Measurements from ENCODE around the gene TMEM185B. TPM values are rescaled to one million over a fixed set of nuclear protein-coding genes. Genes with fewer than 3 reads are reported as not detected.

Gene TMEM185B
- polyA plus RNA-seq, 4 donors: 2.0 to 28.3 (median 6.9) TPM

GRCh38 chr2:120255986-120256650, 32.9 kb upstream of the TMEM185B start:
- H3K4me1 ChIP-seq (ENCODE audit: control insufficient read depth in 3 of 3, insufficient read depth in 2 of 3, low read depth in 1 of 3, low read length in 2 of 3): peaks cover 0 to 18% (median 7%) of the 10 kb centered on the region in 3 donors
- H3K4me3 ChIP-seq (ENCODE audit: low read depth in 1 of 3, low read length in 3 of 3): no peak overlapping the region
- FAIRE-seq: no peak
- H3K36me3 ChIP-seq (ENCODE audit: control insufficient read depth in 3 of 3, insufficient read depth in 2 of 3, low read depth in 1 of 3, low read length in 3 of 3): peaks cover 0 to 13% (median 0%) of the 10 kb centered on the region in 3 donors
- H3K9me3 ChIP-seq (ENCODE audit: control insufficient read depth in 2 of 2, insufficient read depth in 1 of 2, low read depth in 1 of 2, low read length in 1 of 2): peaks cover 3 to 13% of the 10 kb centered on the region in 2 donors
- DNase-seq: no peak
- 58 to 72% (median 68%) methylated on average over 9 of the region's 9 CpGs for WGBS, 3 donors
- peak overlapping the region in 1 of 3 donors; percentile 4 for H3K27ac ChIP-seq (ENCODE audit: low read depth in 1 of 3, low read length in 2 of 3)
- no peaks in the 10 kb centered on the region for H3K27me3 ChIP-seq (ENCODE audit: control insufficient read depth in 3 of 3, insufficient read depth in 3 of 3, low read length in 3 of 3)

DNA sequence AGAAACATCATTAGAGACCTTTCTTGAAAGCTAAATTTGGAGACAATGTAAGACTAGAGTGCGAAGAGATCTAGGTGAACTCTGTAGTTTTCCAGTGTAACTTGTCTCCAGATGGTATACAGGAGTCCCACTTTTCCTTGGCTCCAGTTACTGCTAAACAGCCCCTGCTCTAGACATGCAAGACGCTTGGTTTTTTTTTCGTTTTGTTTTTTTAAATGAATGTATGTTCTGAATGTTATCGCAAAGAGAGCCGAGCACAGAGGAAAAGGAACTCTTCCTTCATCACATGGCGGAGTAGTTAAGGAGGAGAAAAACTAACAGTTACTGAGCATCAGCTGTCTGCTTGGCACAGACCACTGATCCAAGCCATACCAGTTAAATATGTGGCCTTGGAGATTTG, 31.9 kb upstream of the TMEM185B start:
- Histone ChIP-seq H3K36me3 (ENCODE audit: control insufficient read depth in 3 of 3, insufficient read depth in 2 of 3, low read depth in 1 of 3, low read length in 3 of 3) (peaks cover 0 to 9% (median 0%) of the 10 kb centered on the region in 3 donors), H3K4me3 (ENCODE audit: low read depth in 1 of 3, low read length in 3 of 3) (no peak overlapping the region), H3K27ac (ENCODE audit: low read depth in 1 of 3, low read length in 2 of 3) (no peak overlapping the region), H3K27me3 (ENCODE audit: control insufficient read depth in 3 of 3, insufficient read depth in 3 of 3, low read length in 3 of 3) (no peaks in the 10 kb centered on the region), H3K9me3 (ENCODE audit: control insufficient read depth in 2 of 2, insufficient read depth in 1 of 2, low read depth in 1 of 2, low read length in 1 of 2) (peaks cover 0 to 5% of the 10 kb centered on the region in 2 donors), H3K4me1 (ENCODE audit: control insufficient read depth in 3 of 3, insufficient read depth in 2 of 3, low read depth in 1 of 3, low read length in 2 of 3) (peaks cover 0 to 18% (median 7%) of the 10 kb centered on the region in 3 donors)
- no peak for DNase-seq
- no peak for FAIRE-seq
- 73 to 93% (median 89%) methylated on average over 6 of the region's 6 CpGs for WGBS, 3 donors

DNA sequence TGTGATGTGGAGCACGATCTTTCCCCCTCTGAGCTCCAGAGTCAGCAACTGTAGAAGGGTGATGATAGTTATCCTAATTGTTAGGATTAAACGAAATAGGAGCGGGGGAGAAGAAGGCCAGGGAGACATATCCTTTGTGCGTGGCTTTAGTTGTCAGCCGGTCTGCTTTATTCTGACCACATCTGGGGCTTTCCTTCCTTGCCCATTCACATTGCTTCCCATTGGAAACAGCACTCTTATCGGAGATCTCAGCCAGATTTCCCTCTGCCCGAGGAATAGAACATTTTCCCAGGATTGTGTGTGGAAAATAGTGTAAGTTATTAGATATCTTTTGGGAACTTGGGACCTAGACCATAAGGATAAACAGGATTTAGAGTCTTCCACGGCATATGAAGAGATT, 31.0 kb upstream of the TMEM185B start:
- Histone ChIP-seq H3K4me1 (ENCODE audit: control insufficient read depth in 3 of 3, insufficient read depth in 2 of 3, low read depth in 1 of 3, low read length in 2 of 3) (peaks cover 0 to 18% (median 7%) of the 10 kb centered on the region in 3 donors), H3K4me3 (ENCODE audit: low read depth in 1 of 3, low read length in 3 of 3) (peak overlapping the region; percentile 11 to 82 (median 80)), H3K27me3 (ENCODE audit: control insufficient read depth in 3 of 3, insufficient read depth in 3 of 3, low read length in 3 of 3) (no peaks in the 10 kb centered on the region), H3K27ac (ENCODE audit: low read depth in 1 of 3, low read length in 2 of 3) (peak overlapping the region in 2 of 3 donors; percentile 88 to 93), H3K36me3 (ENCODE audit: control insufficient read depth in 3 of 3, insufficient read depth in 2 of 3, low read depth in 1 of 3, low read length in 3 of 3) (peaks cover 0 to 8% (median 0%) of the 10 kb centered on the region in 3 donors), H3K9me3 (ENCODE audit: control insufficient read depth in 2 of 2, insufficient read depth in 1 of 2, low read depth in 1 of 2, low read length in 1 of 2) (peaks cover 0 to 3% of the 10 kb centered on the region in 2 donors)
- DNase-seq (no peak), FAIRE-seq (no peak)
- WGBS, 3 donors: 62 to 83% (median 83%) methylated on average over 8 of the region's 8 CpGs

- H3K4me3 ChIP-seq (ENCODE audit: low read depth in 1 of 3, low read length in 3 of 3): peak overlapping the region; percentile 80 to 83 (median 82)
- peaks cover 0 to 18% (median 7%) of the 10 kb centered on the region in 3 donors for H3K4me1 ChIP-seq (ENCODE audit: control insufficient read depth in 3 of 3, insufficient read depth in 2 of 3, low read depth in 1 of 3, low read length in 2 of 3)
- WGBS, 3 donors: 0 to 1% (median 0%) methylated on average over 40 to 60 of the region's 60 CpGs
- DNase-seq: peak; percentile 71 to 86
- peaks cover 0 to 3% of the 10 kb centered on the region in 2 donors for H3K9me3 ChIP-seq (ENCODE audit: control insufficient read depth in 2 of 2, insufficient read depth in 1 of 2, low read depth in 1 of 2, low read length in 1 of 2)
- no peak for FAIRE-seq
- peak overlapping the region; percentile 75 to 93 (median 88) for H3K27ac ChIP-seq (ENCODE audit: low read depth in 1 of 3, low read length in 2 of 3)
- H3K36me3 ChIP-seq (ENCODE audit: control insufficient read depth in 3 of 3, insufficient read depth in 2 of 3, low read depth in 1 of 3, low read length in 3 of 3): peaks cover 0 to 4% (median 0%) of the 10 kb centered on the region in 3 donors
- H3K27me3 ChIP-seq (ENCODE audit: control insufficient read depth in 3 of 3, insufficient read depth in 3 of 3, low read length in 3 of 3): peaks cover 0 to 1% (median 0%) of the 10 kb centered on the region in 3 donors
These were observed 30.1 kb upstream of the TMEM185B start for GRCh38 chr2:120253021-120253882.

GRCh38 chr2:120252225-120253020, 29.2 kb upstream of the TMEM185B start, which contains the start of gene RALB:
Gene RALB, plus strand, starts transcription at chr2:120252852. Its CDS starts 25,813 bp downstream, at chr2:120278665.
- peaks cover 0 to 3% (median 0%) of the 10 kb centered on the region in 3 donors for H3K27me3 ChIP-seq (ENCODE audit: control insufficient read depth in 3 of 3, insufficient read depth in 3 of 3, low read length in 3 of 3)
- peaks cover 0 to 13% (median 4%) of the 10 kb centered on the region in 3 donors for H3K4me1 ChIP-seq (ENCODE audit: control insufficient read depth in 3 of 3, insufficient read depth in 2 of 3, low read depth in 1 of 3, low read length in 2 of 3)
- H3K4me3 ChIP-seq (ENCODE audit: low read depth in 1 of 3, low read length in 3 of 3): peak within 1 kb of the TSS; percentile 80 to 83 (median 82)
- H3K36me3 ChIP-seq (ENCODE audit: control insufficient read depth in 3 of 3, insufficient read depth in 2 of 3, low read depth in 1 of 3, low read length in 3 of 3): peaks cover 0 to 3% (median 0%) of the 10 kb centered on the region in 3 donors
- FAIRE-seq (no peak), DNase-seq (peak; percentile 99 to 100)
- 0 to 1% (median 1%) methylated on average over 52 to 71 of the region's 71 CpGs for WGBS, 3 donors
- H3K27ac ChIP-seq (ENCODE audit: low read depth in 1 of 3, low read length in 2 of 3): peak within 1 kb of the TSS; percentile 75 to 93 (median 88)
- peaks cover 0 to 3% of the 10 kb centered on the region in 2 donors for H3K9me3 ChIP-seq (ENCODE audit: control insufficient read depth in 2 of 2, insufficient read depth in 1 of 2, low read depth in 1 of 2, low read length in 1 of 2)

- peak in 1 of 2 donors; percentile 71 for DNase-seq
- Histone ChIP-seq H3K4me3 (ENCODE audit: low read depth in 1 of 3, low read length in 3 of 3) (peak overlapping the region; percentile 59 to 82 (median 80)), H3K27ac (ENCODE audit: low read depth in 1 of 3, low read length in 2 of 3) (peak overlapping the region; percentile 59 to 87 (median 86)), H3K4me1 (ENCODE audit: control insufficient read depth in 3 of 3, insufficient read depth in 2 of 3, low read depth in 1 of 3, low read length in 2 of 3) (peaks cover 0 to 15% (median 4%) of the 10 kb centered on the region in 3 donors), H3K27me3 (ENCODE audit: control insufficient read depth in 3 of 3, insufficient read depth in 3 of 3, low read length in 3 of 3) (peaks cover 0 to 3% (median 0%) of the 10 kb centered on the region in 3 donors), H3K9me3 (ENCODE audit: control insufficient read depth in 2 of 2, insufficient read depth in 1 of 2, low read depth in 1 of 2, low read length in 1 of 2) (peaks cover 0 to 3% of the 10 kb centered on the region in 2 donors), H3K36me3 (ENCODE audit: control insufficient read depth in 3 of 3, insufficient read depth in 2 of 3, low read depth in 1 of 3, low read length in 3 of 3) (peaks cover 0 to 3% (median 0%) of the 10 kb centered on the region in 3 donors)
- FAIRE-seq: no peak
- WGBS, 3 donors: 5 to 14% (median 11%) methylated on average over 6 of the region's 6 CpGs
These were observed 28.7 kb upstream of the TMEM185B start for GRCh38 chr2:120251880-120252224.

GRCh38 chr2:120251078-120251477, 27.9 kb upstream of the TMEM185B start:
- DNase-seq (no peak), FAIRE-seq (no peak)
- H3K9me3 ChIP-seq (ENCODE audit: control insufficient read depth in 2 of 2, insufficient read depth in 1 of 2, low read depth in 1 of 2, low read length in 1 of 2): peaks cover 0 to 2% of the 10 kb centered on the region in 2 donors
- H3K27me3 ChIP-seq (ENCODE audit: control insufficient read depth in 3 of 3, insufficient read depth in 3 of 3, low read length in 3 of 3): peaks cover 0 to 3% (median 0%) of the 10 kb centered on the region in 3 donors
- no peak overlapping the region for H3K27ac ChIP-seq (ENCODE audit: low read depth in 1 of 3, low read length in 2 of 3)
- peaks cover 4 to 23% (median 4%) of the 10 kb centered on the region in 3 donors for H3K4me1 ChIP-seq (ENCODE audit: control insufficient read depth in 3 of 3, insufficient read depth in 2 of 3, low read depth in 1 of 3, low read length in 2 of 3)
- no peak overlapping the region for H3K4me3 ChIP-seq (ENCODE audit: low read depth in 1 of 3, low read length in 3 of 3)
- H3K36me3 ChIP-seq (ENCODE audit: control insufficient read depth in 3 of 3, insufficient read depth in 2 of 3, low read depth in 1 of 3, low read length in 3 of 3): peaks cover 0 to 1% (median 0%) of the 10 kb centered on the region in 3 donors
- WGBS, 3 donors: 74 to 81% (median 75%) methylated on average over 3 of the region's 3 CpGs

All from small intestine (tissue), 7 donors.